HepG2 (cell line): ENCODE measurements around the gene TIMM17A. TPM values are rescaled to one million over a fixed set of nuclear protein-coding genes. Genes with fewer than 3 reads are reported as not detected.

Experiments used
- ATAC-seq: fragments of 200-7000 bp; cut with Tn5 transposase; 3 replicates; pipeline ENCODE4 v1.9.1; 2020; ENCODE audit warnings: mild to moderate bottlenecking, moderate library complexity
- BruUV-seq: library from RNA; stranded (reverse); fragments of 400-500 nt; replicated peaks from 2 replicates; lab custom pipeline; 2021; lab: Mats Ljungman, UMichigan
- CTCF ChIA-PET: fragments of 300-600 bp; formaldehyde crosslinking; extraction: SDS; loops from one replicate; lab custom pipeline; 2021; ENCODE audit warnings: low total read pairs, inconsistent platforms, low intra/inter-chr PET ratio; lab: Yijun Ruan, JAX
- POLR2A ChIA-PET: fragments of 350-600 bp; sonication (Branson Sonifier 250); formaldehyde crosslinking; loops from one replicate; lab custom pipeline; 2020; ENCODE audit warnings: antibody characterized with exemption, inconsistent platforms; lab: Yijun Ruan, JAX
- DNase-seq: peaks from one replicate; pipeline ENCODE4 v3.0.0-alpha.2; 2015; ENCODE audit warnings: low spot score
- FAIRE-seq: peaks from 3 replicates; lab custom pipeline; 2011; peaks lifted over from hg19 to GRCh38; lab: Jason Lieb, UNC
- H2AFZ ChIP-seq: one replicate; pipeline ENCODE4 v1.6.1; 2011; ENCODE audit warnings: low read length, inconsistent platforms
- H3K27ac ChIP-seq: fragments of 300-600 bp; 3 replicates; pipeline ENCODE4 v1.8.0; 2011; ENCODE audit warnings: mixed run types, mild to moderate bottlenecking, mixed read lengths, low read length, inconsistent platforms; ENCODE audit not compliant: insufficient read depth; ENCODE audit errors: extremely low read length
- H3K27me3 ChIP-seq, 2 experiments: fragments of 200-600 bp in 1 of 2; 2 replicates in 1 of 2; 3 replicates in 1 of 2; pipeline versions ENCODE4 v1.6.0 to v1.8.0; 2011; ENCODE audit warnings: low read length in 2 of 2, mild to moderate bottlenecking in 2 of 2, moderate library complexity in 2 of 2, inconsistent platforms in 1 of 2; ENCODE audit not compliant: insufficient read depth in 2 of 2, control insufficient read depth in 1 of 2
- H3K36me3 ChIP-seq, 2 experiments: fragments of 200-600 bp in 1 of 2; replicated peaks in 1 of 2; 2 replicates in 1 of 2; 3 replicates in 1 of 2; pipeline versions ENCODE4 v1.5.1 to v1.8.0; 2011; ENCODE audit warnings: low read length in 2 of 2, inconsistent platforms in 1 of 2; ENCODE audit not compliant: insufficient read depth in 2 of 2, control insufficient read depth in 1 of 2
- H3K4me1 ChIP-seq: 2 replicates; pipeline ENCODE4 v1.5.1; 2012; ENCODE audit warnings: low read length, inconsistent platforms; ENCODE audit not compliant: insufficient read depth
- H3K4me2 ChIP-seq: 2 replicates; pipeline ENCODE4 v1.6.0; 2011; ENCODE audit warnings: low read depth, low read length, inconsistent platforms
- H3K4me3 ChIP-seq, 3 experiments: fragments of 200-600 bp in 1 of 3; sonication (generic), shearing (Covaris generic) in 1 of 3; replicated peaks in 1 of 3; 2 replicates each; pipeline ENCODE4 v1.5.1; 2011 to 2016; ENCODE audit warnings: low read length in 3 of 3, inconsistent platforms in 2 of 3, low read depth in 2 of 3, mild to moderate bottlenecking in 2 of 3, control low read depth in 1 of 3, mixed read lengths in 1 of 3; ENCODE audit not compliant: insufficient read depth in 1 of 3
- H3K79me2 ChIP-seq: one replicate; pipeline ENCODE4 v1.6.1; 2011; ENCODE audit warnings: low read length, inconsistent platforms; ENCODE audit not compliant: insufficient read depth
- H3K9ac ChIP-seq: 2 replicates; pipeline ENCODE4 v1.6.0; 2011; ENCODE audit warnings: mild to moderate bottlenecking, low read depth, low read length, inconsistent platforms; ENCODE audit not compliant: insufficient read depth
- H3K9me3 ChIP-seq: 2 replicates; pipeline ENCODE4 v1.5.1; 2012; ENCODE audit warnings: mild to moderate bottlenecking, low read length
- H4K20me1 ChIP-seq: 2 replicates; pipeline ENCODE4 v1.6.0; 2011; ENCODE audit warnings: inconsistent platforms, mild to moderate bottlenecking, low read length, moderate library complexity; ENCODE audit not compliant: insufficient read depth
- ARNT2 ChIP-seq: sonication (generic); formaldehyde crosslinking; IDR thresholded peaks from 2 replicates; pipeline ENCODE4 v1.8.0; 2022; ENCODE audit warnings: mild to moderate bottlenecking, low read depth, missing genetic modification reagents, moderate library complexity
- RBM22 ChIP-seq: fragments of 200-400 bp; formaldehyde crosslinking; optimal IDR thresholded peaks from 2 replicates; pipeline ENCODE3; 2017; ENCODE audit warnings: mild to moderate bottlenecking, low read length, moderate library complexity
- SAP130 ChIP-seq: IDR thresholded peaks from 2 replicates; pipeline ENCODE4 v1.6.1; 2016; ENCODE audit warnings: low read depth
- SOX6 ChIP-seq, 2 experiments: fragments of 450-650 bp in 1 of 2; sonication (generic) in 1 of 2; formaldehyde crosslinking in 1 of 2; IDR thresholded peaks; 2 replicates each; pipeline versions ENCODE4 v1.4.0 to v1.6.1; 2017 to 2020; ENCODE audit warnings: antibody characterized with exemption in 1 of 2, mild to moderate bottlenecking in 1 of 2, missing genetic modification reagents in 1 of 2
- ZHX2 ChIP-seq, 2 experiments: sonication (generic) in 1 of 2; formaldehyde crosslinking in 1 of 2; IDR thresholded peaks; 2 replicates each; pipeline versions ENCODE4 v1.6.1 to v1.9.0; 2014 to 2022; ENCODE audit warnings: antibody characterized with exemption in 1 of 2, borderline replicate concordance in 1 of 2, inconsistent platforms in 1 of 2, low read depth in 1 of 2, missing genetic modification reagents in 1 of 2
- ZNF274 ChIP-seq: sonication (generic); formaldehyde crosslinking; IDR thresholded peaks from 2 replicates; pipeline ENCODE4 v1.5.1; 2020; ENCODE audit warnings: mild to moderate bottlenecking, missing genetic modification reagents
- ZNF749 ChIP-seq: sonication (generic); formaldehyde crosslinking; IDR thresholded peaks from 2 replicates; pipeline ENCODE4 v1.8.0; 2022; ENCODE audit warnings: mild to moderate bottlenecking, missing genetic modification reagents, moderate library complexity, borderline replicate concordance
- WGBS: methylation state at CpG from one replicate; pipeline ENCODE4 v1.1.6; 2017; ENCODE audit warnings: low lambda C conversion rate; 5-methylcytosine and 5-hydroxymethylcytosine counted together
- in situ Hi-C: cut with HindIII; loops from 2 replicates; pipeline ENCODE4 v1.10.0; 2017; ENCODE audit warnings: low pct_unique_long_range_greater_than_20kb; ENCODE audit not compliant: extremely low pct_ligation_motif_present
- intact Hi-C: fragments of 100-400 bp; cut with micrococcal nuclease; formaldehyde crosslinking; loops from one replicate; pipeline ENCODE4 v1.10.0; 2022; ENCODE audit not compliant: unreplicated experiment
- polyA plus RNA-seq, 8 experiments: library from polyadenylated mRNA; depleted of rRNA in 3 of 8; stranded (reverse) in 7 of 8; unstranded in 1 of 8; fragments of >200 nt; fragmentation: Illumina TruSeq in 4 of 8; extraction: Trizol in 4 of 8; gene quantifications; 2 replicates each; pipeline versions ENCODE4 v1.2.1 to v1.2.3, GENCODE V29; 2011 to 2016; ENCODE audit warnings: low read depth in 4 of 8, missing spikeins in 1 of 8, mixed read lengths in 1 of 8; ENCODE audit not compliant: insufficient read depth in 1 of 8
- total RNA-seq, 5 experiments: library from RNA; depleted of rRNA; stranded (reverse); fragments of >200 nt; fragmentation: Illumina TruSeq; extraction: Trizol; gene quantifications; 2 replicates each; pipeline ENCODE4 v1.2.3, GENCODE V29; 2016; ENCODE audit warnings: low read depth in 1 of 5
- TF ChIP-seq, protein P1 (sequence below): sonication (generic); formaldehyde crosslinking; IDR thresholded peaks from 2 replicates; pipeline ENCODE4 v1.8.0; 2023; ENCODE audit warnings: mild to moderate bottlenecking, missing genetic modification reagents

TIMM17A gene
- total and polyA plus RNA-seq, 2 of the 13 experiments (the other 11 are each of a cell fraction or from before 2014, with no cell fraction given): 50.8 to 97.8 TPM

GRCh38 chr1:201944639-201945038 lies 10.7 kb upstream of the TIMM17A start:
- in situ Hi-C loops (no loop called here), intact Hi-C loops (no loop called here)
- no TSS peak for BruUV-seq
- Histone ChIP-seq H3K27ac (no peak overlapping the region), H3K4me1 (peaks cover 29% of the 10 kb centered on the region), H3K27me3 (peaks cover 1 to 38% of the 10 kb centered on the region in 2 experiments; a peak in 3 of 5 replicates), H4K20me1 (no peaks in the 10 kb centered on the region), H3K79me2 (no peaks in the 10 kb centered on the region), H3K36me3 (no peaks in the 10 kb centered on the region), H3K9ac (no peak overlapping the region), H3K9me3 (no peaks in the 10 kb centered on the region), H3K4me3 (no peak overlapping the region), H3K4me2 (no peak overlapping the region), H2AFZ (no peak overlapping the region)
- DNase-seq (no peak), ATAC-seq (no peak), FAIRE-seq (no peak)
- WGBS: 18% methylated on average over 3 of the region's 3 CpGs
- TF ChIP-seq SAP130 (CRISPR knock-in tag): no peak
- no peak for TF ChIP-seq ZNF274 (CRISPR knock-in tag)
- TF ChIP-seq ZHX2 (IDR thresholded peaks at IDR 0.05; ENCODE audit: low read depth): no peak
- TF ChIP-seq ZHX2 (CRISPR knock-in tag; IDR thresholded peaks at IDR 0.05; ENCODE audit: borderline replicate concordance): no peak
- no peak for TF ChIP-seq SOX6 (IDR thresholded peaks at IDR 0.05)
- no peak for TF ChIP-seq SOX6 (CRISPR knock-in tag; IDR thresholded peaks at IDR 0.05)
- no peak for TF ChIP-seq RBM22
- TF ChIP-seq, protein P1, sequence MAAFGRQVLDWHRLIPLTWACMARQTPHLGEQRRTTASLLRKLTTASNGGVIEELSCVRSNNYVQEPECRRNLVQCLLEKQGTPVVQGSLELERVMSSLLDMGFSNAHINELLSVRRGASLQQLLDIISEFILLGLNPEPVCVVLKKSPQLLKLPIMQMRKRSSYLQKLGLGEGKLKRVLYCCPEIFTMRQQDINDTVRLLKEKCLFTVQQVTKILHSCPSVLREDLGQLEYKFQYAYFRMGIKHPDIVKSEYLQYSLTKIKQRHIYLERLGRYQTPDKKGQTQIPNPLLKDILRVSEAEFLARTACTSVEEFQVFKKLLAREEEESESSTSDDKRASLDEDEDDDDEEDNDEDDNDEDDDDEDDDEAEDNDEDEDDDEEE: no peak
- no peak for TF ChIP-seq ZNF749 (CRISPR knock-in tag)
- TF ChIP-seq ARNT2: no peak
- ChIA-PET CTCF (no interaction called here), POLR2A (interaction anchor here (2.3 kb wide), 1 partner anchor 11 kb away, joined by 12 read pairs; the partner anchor contains the start of gene TIMM17A)
